GM12801 (cell line): Measurements from ENCODE around the gene RCOR1.

Experiments used
- CTCF ChIP-seq: IDR thresholded peaks from one replicate; pipeline ENCODE4 v1.5.1; 2011; ENCODE audit warnings: control low read depth; ENCODE audit not compliant: insufficient read length; ENCODE audit errors: extremely low read depth

RCOR1 gene

GRCh38 chr14:102711946-102712345 lies 119.5 kb downstream of the RCOR1 start:
- TF ChIP-seq CTCF, result no peak

GRCh38 chr14:102717276-102717675 lies 124.8 kb downstream of the RCOR1 start:
- no peak for TF ChIP-seq CTCF

- TF ChIP-seq CTCF, result no peak
Measured at GRCh38 chr14:102722646-102723045, 130.2 kb downstream of the RCOR1 start.

GRCh38 chr14:102723650-102724049 lies 131.2 kb downstream of the RCOR1 start:
- TF ChIP-seq CTCF, result no peak

GRCh38 chr14:102726191-102726949 lies 133.9 kb downstream of the RCOR1 start:
- no peak for TF ChIP-seq CTCF

GRCh38 chr14:102727336-102728095 lies 135.1 kb downstream of the RCOR1 start:
- no peak for TF ChIP-seq CTCF

GRCh38 chr14:102728501-102728900 lies 136.1 kb downstream of the RCOR1 start:
- TF ChIP-seq CTCF, result no peak
